Loucy (cell line): ENCODE data around the gene AMFR.

Experiments
- H2AFZ ChIP-seq: fragments of 200-600 bp; sonication (generic); 2 replicates; pipeline ENCODE4 v1.6.0; 2016; ENCODE audit warnings: antibody characterized with exemption, mild to moderate bottlenecking, low read length, moderate library complexity
- H3F3A ChIP-seq: fragments of 200-600 bp; 2 replicates; pipeline ENCODE4 v1.6.0; 2016; ENCODE audit warnings: antibody characterized with exemption, low read depth, mild to moderate bottlenecking
- H3K27me3 ChIP-seq: fragments of 200-600 bp; sonication (generic); 2 replicates; pipeline ENCODE4 v1.6.1; 2014; ENCODE audit warnings: low read length, mild to moderate bottlenecking; ENCODE audit not compliant: insufficient read depth, poor library complexity, severe bottlenecking
- H3K36me3 ChIP-seq: fragments of 200-600 bp; sonication (generic); 2 replicates; pipeline ENCODE4 v1.6.1; 2016; ENCODE audit warnings: low read length; ENCODE audit not compliant: insufficient read depth
- H3K4me1 ChIP-seq: fragments of 200-600 bp; sonication (generic); 2 replicates; pipeline ENCODE4 v1.5.1; 2014; ENCODE audit warnings: low read length, mild to moderate bottlenecking; ENCODE audit not compliant: insufficient read depth, poor library complexity, severe bottlenecking
- H3K4me2 ChIP-seq: fragments of 200-600 bp; sonication (generic); 2 replicates; pipeline ENCODE4 v1.6.0; 2014; ENCODE audit warnings: antibody characterized with exemption, low read length, low read depth, mild to moderate bottlenecking; ENCODE audit not compliant: poor library complexity, severe bottlenecking
- H3K4me3 ChIP-seq: fragments of 200-600 bp; sonication (generic); 2 replicates; pipeline ENCODE4 v1.5.1; 2014; ENCODE audit warnings: low read length, mild to moderate bottlenecking, mixed read lengths; ENCODE audit not compliant: poor library complexity, severe bottlenecking
- H3K79me2 ChIP-seq: fragments of 200-600 bp; sonication (generic); 2 replicates; pipeline ENCODE4 v1.6.1; 2014; ENCODE audit warnings: low read length; ENCODE audit not compliant: insufficient read depth
- H3K9ac ChIP-seq: fragments of 200-600 bp; sonication (generic); 2 replicates; pipeline ENCODE4 v1.6.0; 2014; ENCODE audit warnings: mild to moderate bottlenecking, low read depth, low read length, moderate library complexity; ENCODE audit not compliant: poor library complexity, severe bottlenecking
- H3K9me2 ChIP-seq: fragments of 200-600 bp; sonication (generic); replicated peaks from 2 replicates; pipeline ENCODE4 v1.6.1; 2016; ENCODE audit warnings: low read depth, low read length, mixed read lengths
- H3K9me3 ChIP-seq: fragments of 200-600 bp; sonication (generic); 2 replicates; pipeline ENCODE4 v1.6.1; 2014; ENCODE audit warnings: mild to moderate bottlenecking, antibody characterized with exemption, low read length, low read depth; ENCODE audit not compliant: insufficient read depth
- H4K20me1 ChIP-seq: fragments of 200-600 bp; sonication (generic); 2 replicates; pipeline ENCODE4 v1.6.0; 2014; ENCODE audit warnings: antibody characterized with exemption, low read length, mild to moderate bottlenecking; ENCODE audit not compliant: insufficient read depth, poor library complexity, severe bottlenecking
- CTCF ChIP-seq: fragments of 200-600 bp; sonication (generic); conservative IDR thresholded peaks from 2 replicates; pipeline ENCODE4 v1.5.1; 2014; ENCODE audit warnings: mild to moderate bottlenecking, antibody characterized with exemption, low read length
- EZH2phosphoT487 ChIP-seq: fragments of 200-600 bp; IDR thresholded peaks from 2 replicates; pipeline ENCODE4 v1.6.1; 2018; ENCODE audit warnings: antibody characterized with exemption, mild to moderate bottlenecking, moderate library complexity, borderline replicate concordance

The AMFR gene

GRCh38 chr16:56352351-56353053 lies 72.8 kb downstream of the AMFR start:
- Histone ChIP-seq H3K27me3 (no peaks in the 10 kb centered on the region), H3K36me3 (no peaks in the 10 kb centered on the region), H3K9me2 (no peaks in the 10 kb centered on the region), H3F3A (no peaks in the 10 kb centered on the region), H3K4me2 (no peak overlapping the region), H4K20me1 (no peaks in the 10 kb centered on the region), H3K9ac (no peak overlapping the region), H3K4me3 (no peak overlapping the region), H3K79me2 (no peaks in the 10 kb centered on the region), H3K4me1 (no peaks in the 10 kb centered on the region), H2AFZ (no peak overlapping the region), H3K9me3 (no peaks in the 10 kb centered on the region)
- no peak for TF ChIP-seq EZH2phosphoT487
- no peak for TF ChIP-seq CTCF

- Histone ChIP-seq H3K36me3 (no peaks in the 10 kb centered on the region), H3F3A (no peaks in the 10 kb centered on the region), H3K4me2 (no peak overlapping the region), H3K27me3 (no peaks in the 10 kb centered on the region), H3K9me3 (no peaks in the 10 kb centered on the region), H3K79me2 (no peaks in the 10 kb centered on the region), H4K20me1 (no peaks in the 10 kb centered on the region), H3K4me1 (no peaks in the 10 kb centered on the region), H3K9ac (no peak overlapping the region), H3K4me3 (no peak overlapping the region), H3K9me2 (no peaks in the 10 kb centered on the region), H2AFZ (no peak overlapping the region)
- TF ChIP-seq CTCF (no peak), EZH2phosphoT487 (no peak)
These were observed 73.9 kb downstream of the AMFR start for GRCh38 chr16:56351481-56351880.

GRCh38 chr16:56350491-56351405 lies 74.6 kb downstream of the AMFR start:
- no peaks in the 10 kb centered on the region for H3K4me1 ChIP-seq
- no peaks in the 10 kb centered on the region for H3F3A ChIP-seq
- H3K4me3 ChIP-seq, result no peak overlapping the region
- no peak overlapping the region for H2AFZ ChIP-seq
- no peaks in the 10 kb centered on the region for H3K79me2 ChIP-seq
- H3K4me2 ChIP-seq, result no peak overlapping the region
- no peak for TF ChIP-seq CTCF
- no peak for TF ChIP-seq EZH2phosphoT487
- H3K9me3 ChIP-seq, result no peaks in the 10 kb centered on the region
- no peak overlapping the region for H3K9ac ChIP-seq
- no peaks in the 10 kb centered on the region for H3K9me2 ChIP-seq
- no peaks in the 10 kb centered on the region for H4K20me1 ChIP-seq
- no peaks in the 10 kb centered on the region for H3K36me3 ChIP-seq
- H3K27me3 ChIP-seq, result no peaks in the 10 kb centered on the region
